GM12874 (cell line): ENCODE data around the gene NID2.

ENCODE experiments used
- CTCF ChIP-seq: IDR thresholded peaks from 2 replicates; pipeline ENCODE4 v1.5.1; 2011; ENCODE audit warnings: low read depth, mild to moderate bottlenecking, control low read depth, low read length, moderate library complexity; ENCODE audit not compliant: insufficient read depth

Gene NID2

GRCh38 chr14:52046376-52046917 is 22.4 kb downstream of the NID2 start:
- no peak for TF ChIP-seq CTCF

- no peak for TF ChIP-seq CTCF
Observed at GRCh38 chr14:52044791-52045522, 23.9 kb downstream of the NID2 start.

- peak; percentile 79 for TF ChIP-seq CTCF
Observed at GRCh38 chr14:52043690-52044089, 25.2 kb downstream of the NID2 start.

GRCh38 chr14:52042371-52043289 is 26.2 kb downstream of the NID2 start:
- no peak for TF ChIP-seq CTCF

- TF ChIP-seq CTCF = no peak
Observed at GRCh38 chr14:52040598-52040997, 28.3 kb downstream of the NID2 start.

- no peak for TF ChIP-seq CTCF
Observed at GRCh38 chr14:52039124-52039815, 29.6 kb downstream of the NID2 start.
